HG02885 (cell line): ENCODE measurements around the gene EPHA10.
"Not testable (repeated sequence)": the region's sequence is repeated elsewhere in the genome, so short reads cannot be mapped to it uniquely, and the experiment has no call there.

Experiments used
- ATAC-seq: cut with Tn5 transposase; IDR thresholded peaks from one replicate; pipeline ENCODE4 v1.9.1; 2021; ENCODE audit warnings: mild to moderate bottlenecking; ENCODE audit not compliant: unreplicated experiment, poor library complexity

EPHA10 gene

GRCh38 chr1:37776946-37777516 lies 12.1 kb upstream of the EPHA10 start:
- ATAC-seq, result no peak

- not testable (repeated sequence) for ATAC-seq
Observed at GRCh38 chr1:37771440-37771839, 6.5 kb upstream of the EPHA10 start.

- ATAC-seq, result no peak
Observed at GRCh38 chr1:37767488-37767887, 2.6 kb upstream of the EPHA10 start.

GRCh38 chr1:37765916-37766664 lies 1.2 kb upstream of the EPHA10 start:
- no peak for ATAC-seq

GRCh38 chr1:37764414-37764825 lies 500 bp downstream of the EPHA10 start:
- no peak for ATAC-seq

GRCh38 chr1:37763791-37764413 lies 1.0 kb downstream of the EPHA10 start:
- no peak for ATAC-seq

GRCh38 chr1:37762516-37762915 lies 2.4 kb downstream of the EPHA10 start:
- ATAC-seq, result no peak

GRCh38 chr1:37761416-37762095 lies 3.4 kb downstream of the EPHA10 start:
- no peak for ATAC-seq

- no peak for ATAC-seq
Observed at GRCh38 chr1:37759451-37759850, 5.5 kb downstream of the EPHA10 start.

- ATAC-seq, result no peak
Observed at GRCh38 chr1:37755951-37756560, 8.9 kb downstream of the EPHA10 start.

GRCh38 chr1:37755290-37755689 lies 9.6 kb downstream of the EPHA10 start:
- ATAC-seq, result no peak

- no peak for ATAC-seq
Observed at GRCh38 chr1:37753473-37754321, 11.2 kb downstream of the EPHA10 start.

GRCh38 chr1:37752583-37753471 lies 12.1 kb downstream of the EPHA10 start:
- ATAC-seq, result no peak

GRCh38 chr1:37752213-37752582 lies 12.7 kb downstream of the EPHA10 start:
- ATAC-seq, result no peak

- ATAC-seq, result no peak
Observed at GRCh38 chr1:37748565-37748964, 16.4 kb downstream of the EPHA10 start.

GRCh38 chr1:37746806-37747205 lies 18.1 kb downstream of the EPHA10 start:
- ATAC-seq, result no peak

GRCh38 chr1:37741662-37742061 lies 23.3 kb downstream of the EPHA10 start:
- no peak for ATAC-seq

GRCh38 chr1:37741130-37741529 lies 23.8 kb downstream of the EPHA10 start:
- ATAC-seq, result no peak

- no peak for ATAC-seq
Observed at GRCh38 chr1:37739222-37739621, 25.7 kb downstream of the EPHA10 start.
